Thyroid gland (tissue), 4 donors: ENCODE data around the gene TBCEL. TPM values are rescaled to one million over a fixed set of nuclear protein-coding genes. Genes with fewer than 3 reads are reported as not detected.

Source experiments
- DNase-seq, 2 donors: peaks; one replicate each; pipeline ENCODE4 v3.0.0-alpha.2; 2019
- H3K27ac ChIP-seq, 3 donors: fragments of 200-600 bp; sonication (generic); 1 replicate in 2 of 3; 2 replicates in 1 of 3; pipeline ENCODE4 v1.5.1; 2016 to 2019; ENCODE audit warnings: mild to moderate bottlenecking in 1 of 3, moderate library complexity in 1 of 3
- H3K27me3 ChIP-seq: fragments of 200-600 bp; sonication (generic); one replicate; pipeline ENCODE4 v1.5.1; 2019
- H3K36me3 ChIP-seq, 2 donors: fragments of 200-600 bp; sonication (generic); one replicate each; pipeline ENCODE4 v1.5.1; 2016 to 2019
- H3K4me1 ChIP-seq, 2 donors: fragments of 200-600 bp; sonication (generic); one replicate each; pipeline ENCODE4 v1.5.1; 2017 to 2019
- H3K4me3 ChIP-seq, 3 donors: fragments of 200-600 bp; sonication (generic); replicated peaks in 1 of 3; 1 replicate in 2 of 3; 2 replicates in 1 of 3; pipeline ENCODE4 v1.5.1; 2016; ENCODE audit warnings: mild to moderate bottlenecking in 1 of 3
- H3K9me3 ChIP-seq: fragments of 200-600 bp; sonication (generic); one replicate; pipeline ENCODE4 v1.5.1; 2017
- POLR2A ChIP-seq, 2 donors: fragments of 450-650 bp; IDR thresholded peaks; one replicate each; pipeline ENCODE4 v1.6.1; 2017; ENCODE audit warnings: antibody characterized with exemption in 2 of 2, mild to moderate bottlenecking in 2 of 2, moderate library complexity in 1 of 2
- WGBS, 2 donors: methylation state at CpG; one replicate each; pipeline ENCODE4 v1.1.5; 2017; 5-methylcytosine and 5-hydroxymethylcytosine counted together
- intact Hi-C: fragments of 100-400 bp; cut with DNase I; formaldehyde crosslinking; loops from one replicate; pipeline ENCODE4 v1.15.1; 2023
- total RNA-seq, 4 donors: library from RNA; depleted of rRNA; stranded (reverse); fragments of >200 nt; gene quantifications; one replicate each; pipeline ENCODE4 v1.2.3, GENCODE V29; 2016
- TF ChIP-seq, protein P1 (sequence below), 6 experiments: fragments of 200-600 bp in 3 of 6; fragments of 450-650 bp in 3 of 6; sonication (generic) in 3 of 6; IDR thresholded peaks; one replicate each; pipeline ENCODE4 v1.5.1; 2016 to 2019; ENCODE audit warnings: antibody characterized with exemption in 6 of 6, mild to moderate bottlenecking in 2 of 6, inconsistent platforms in 1 of 6, moderate library complexity in 1 of 6

TBCEL gene
- total RNA-seq, 4 donors from 2014 or later, result 32.3 to 89.4 (median 43.9) TPM

DNA sequence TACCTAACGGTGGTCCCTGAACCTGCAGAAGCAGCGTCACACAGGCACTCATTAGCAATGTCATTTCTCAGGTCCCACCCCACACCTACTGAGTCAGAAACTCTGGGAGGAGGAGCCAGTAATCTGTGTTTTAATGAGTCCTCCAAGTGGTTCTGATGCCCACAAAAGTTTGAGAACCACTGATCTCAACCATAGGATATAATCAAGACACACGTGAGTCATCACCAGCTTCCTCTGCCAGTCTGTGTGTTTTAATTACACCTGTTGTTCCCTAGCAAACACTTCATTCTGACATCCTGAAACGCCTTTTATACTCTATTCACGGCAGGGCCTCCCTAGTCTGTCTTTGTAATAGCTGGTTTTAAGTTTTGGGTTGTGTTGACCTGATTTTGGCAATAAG, 82.9 kb downstream of the TBCEL start:
- Histone ChIP-seq H3K4me3 (no peak overlapping the region), H3K27me3 (no peaks in the 10 kb centered on the region), H3K9me3 (no peaks in the 10 kb centered on the region), H3K36me3 (no peaks in the 10 kb centered on the region), H3K4me1 (no peaks in the 10 kb centered on the region), H3K27ac (no peak overlapping the region)
- DNase-seq, result no peak
- intact Hi-C loops, result no loop called here
- 84 to 90% methylated on average over 5 of the region's 5 CpGs for WGBS, 2 donors
- TF ChIP-seq, protein P1, sequence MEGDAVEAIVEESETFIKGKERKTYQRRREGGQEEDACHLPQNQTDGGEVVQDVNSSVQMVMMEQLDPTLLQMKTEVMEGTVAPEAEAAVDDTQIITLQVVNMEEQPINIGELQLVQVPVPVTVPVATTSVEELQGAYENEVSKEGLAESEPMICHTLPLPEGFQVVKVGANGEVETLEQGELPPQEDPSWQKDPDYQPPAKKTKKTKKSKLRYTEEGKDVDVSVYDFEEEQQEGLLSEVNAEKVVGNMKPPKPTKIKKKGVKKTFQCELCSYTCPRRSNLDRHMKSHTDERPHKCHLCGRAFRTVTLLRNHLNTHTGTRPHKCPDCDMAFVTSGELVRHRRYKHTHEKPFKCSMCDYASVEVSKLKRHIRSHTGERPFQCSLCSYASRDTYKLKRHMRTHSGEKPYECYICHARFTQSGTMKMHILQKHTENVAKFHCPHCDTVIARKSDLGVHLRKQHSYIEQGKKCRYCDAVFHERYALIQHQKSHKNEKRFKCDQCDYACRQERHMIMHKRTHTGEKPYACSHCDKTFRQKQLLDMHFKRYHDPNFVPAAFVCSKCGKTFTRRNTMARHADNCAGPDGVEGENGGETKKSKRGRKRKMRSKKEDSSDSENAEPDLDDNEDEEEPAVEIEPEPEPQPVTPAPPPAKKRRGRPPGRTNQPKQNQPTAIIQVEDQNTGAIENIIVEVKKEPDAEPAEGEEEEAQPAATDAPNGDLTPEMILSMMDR (IDR thresholded peaks at IDR 0.05), result no peak
- TF ChIP-seq POLR2A (IDR thresholded peaks at IDR 0.05), result no peak

DNA sequence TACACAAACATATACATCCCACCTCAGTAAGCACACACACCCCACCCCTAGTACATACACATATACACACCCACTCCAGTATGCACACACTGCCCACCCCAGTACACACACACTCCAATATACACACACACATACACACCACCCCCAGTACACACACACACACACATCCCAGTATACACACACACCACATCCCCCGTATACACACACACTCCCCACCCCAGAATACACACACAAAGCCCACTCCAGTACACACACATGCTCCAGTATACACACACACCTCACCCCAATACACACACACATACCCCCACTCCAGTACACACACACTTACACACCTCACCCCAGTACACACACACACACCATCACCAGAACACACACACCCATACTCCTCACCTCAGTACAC, 84.5 kb downstream of the TBCEL start:
- 68 to 93% methylated on average over 1 of the region's 1 CpG for WGBS, 2 donors
- H3K4me1 ChIP-seq, result no peaks in the 10 kb centered on the region
- intact Hi-C loops, result no loop called here
- H3K27ac ChIP-seq, result no peak overlapping the region
- H3K27me3 ChIP-seq, result no peaks in the 10 kb centered on the region
- H3K36me3 ChIP-seq, result no peaks in the 10 kb centered on the region
- no peaks in the 10 kb centered on the region for H3K9me3 ChIP-seq
- no peak overlapping the region for H3K4me3 ChIP-seq
- no peak for DNase-seq
- TF ChIP-seq POLR2A (IDR thresholded peaks at IDR 0.05), result no peak
- TF ChIP-seq, protein P1 (IDR thresholded peaks at IDR 0.05), result no peak

DNA sequence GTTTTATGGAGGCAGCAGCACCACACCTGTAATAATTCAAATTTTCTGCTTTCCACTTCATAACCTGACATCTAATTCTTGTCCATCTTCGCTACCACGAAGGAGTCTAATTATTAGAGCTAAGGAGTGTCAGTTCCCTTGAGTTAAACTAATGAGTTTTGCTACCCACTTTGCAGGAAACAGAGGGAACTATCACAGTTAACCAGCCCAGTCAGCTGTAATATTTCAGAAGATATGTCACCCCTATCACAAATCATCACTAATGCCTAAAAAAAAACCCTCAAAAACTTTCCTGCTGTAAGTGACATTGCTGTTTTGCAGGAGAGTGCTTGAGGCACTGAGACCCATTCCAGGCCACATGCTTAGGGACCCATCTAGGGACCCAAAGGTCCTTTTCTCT, 85.6 kb downstream of the TBCEL start:
- no peak for TF ChIP-seq POLR2A (IDR thresholded peaks at IDR 0.05)
- TF ChIP-seq, protein P1 (IDR thresholded peaks at IDR 0.05), result no peak
- 94 to 96% methylated on average over 2 of the region's 2 CpGs for WGBS, 2 donors
- DNase-seq, result no peak
- Histone ChIP-seq H3K4me3 (no peak overlapping the region), H3K9me3 (no peaks in the 10 kb centered on the region), H3K36me3 (no peaks in the 10 kb centered on the region), H3K27me3 (no peaks in the 10 kb centered on the region), H3K4me1 (no peaks in the 10 kb centered on the region), H3K27ac (no peak overlapping the region)
- intact Hi-C loops, result no loop called here

DNA sequence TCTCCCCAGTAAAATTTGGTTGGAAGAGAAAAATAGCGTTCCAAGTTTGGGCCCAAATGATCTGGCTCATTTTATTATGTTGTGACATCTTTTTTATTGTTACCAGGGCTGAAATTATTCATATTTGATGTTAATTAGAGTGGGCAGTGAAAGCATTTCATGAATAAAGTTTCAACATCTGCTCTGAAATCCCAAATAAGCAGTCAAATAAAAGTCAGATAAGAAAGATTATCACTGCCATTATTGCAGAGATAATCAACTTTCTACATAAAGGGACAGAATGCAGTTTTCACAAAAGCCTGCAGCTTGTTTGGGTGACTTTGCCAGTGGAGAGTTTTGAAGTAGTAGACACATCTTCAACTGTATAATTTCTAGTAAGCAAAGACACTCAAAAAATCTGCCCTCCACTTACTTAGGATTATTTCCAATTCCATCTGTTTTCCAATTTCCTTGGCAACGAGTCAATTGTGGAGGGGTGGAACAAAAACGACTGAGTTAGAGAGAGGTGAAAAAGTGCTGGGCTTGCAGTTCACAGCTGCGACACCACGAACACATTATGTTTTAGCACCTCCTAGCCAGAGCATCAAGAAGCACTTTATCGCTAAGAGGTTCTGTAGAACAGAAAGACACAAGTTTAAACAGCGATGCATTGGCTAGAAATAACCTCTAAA, 86.1 kb downstream of the TBCEL start:
- TF ChIP-seq, protein P1 (IDR thresholded peaks at IDR 0.05), result no peak
- TF ChIP-seq POLR2A (IDR thresholded peaks at IDR 0.05), result no peak
- H3K4me1 ChIP-seq, result no peaks in the 10 kb centered on the region
- intact Hi-C loops, result no loop called here

DNA sequence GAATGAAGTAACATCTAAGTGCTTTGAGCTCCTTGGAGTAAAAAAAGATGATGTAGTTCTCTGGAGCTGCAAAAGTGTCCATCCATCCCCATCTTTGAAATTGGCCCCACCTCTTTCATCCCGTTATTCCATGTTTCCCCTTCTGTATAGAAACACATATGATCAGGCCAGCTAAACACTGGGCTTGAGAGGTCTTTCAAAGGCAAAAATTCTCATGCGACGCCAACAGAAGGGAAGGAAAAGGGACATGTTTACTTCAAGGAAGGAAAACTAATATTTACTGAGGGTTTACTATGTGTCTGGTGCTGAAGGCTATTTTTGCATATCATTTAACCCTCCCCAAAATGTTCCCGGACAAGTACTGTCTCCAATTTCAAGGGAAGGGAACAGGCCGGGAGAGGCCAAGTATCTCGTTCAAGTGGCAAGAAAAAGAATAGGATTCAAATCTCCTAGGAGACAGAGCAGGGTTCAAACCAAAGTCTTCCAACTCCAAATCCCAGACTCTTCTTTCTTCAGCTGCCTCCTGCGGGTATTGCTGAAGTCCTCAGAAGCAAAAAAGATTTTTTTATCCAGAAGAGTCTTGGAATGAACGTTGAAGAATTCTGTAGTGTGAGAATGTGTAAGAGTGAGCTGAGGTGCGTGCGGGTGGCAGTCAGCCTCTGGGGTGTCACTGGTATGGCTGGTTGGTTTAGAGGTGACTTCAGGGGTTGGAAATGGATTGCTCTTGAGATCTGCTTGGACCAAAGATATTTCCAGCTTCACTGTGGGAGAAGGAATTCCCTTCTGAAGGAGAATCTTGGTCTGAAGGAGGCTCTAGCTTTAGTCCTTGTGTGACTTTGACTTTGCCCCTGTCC, 87.2 kb downstream of the TBCEL start:
- Histone ChIP-seq H3K4me3 (no peak overlapping the region), H3K9me3 (no peaks in the 10 kb centered on the region), H3K27ac (no peak overlapping the region), H3K27me3 (no peaks in the 10 kb centered on the region), H3K4me1 (no peaks in the 10 kb centered on the region), H3K36me3 (no peaks in the 10 kb centered on the region)
- WGBS, 2 donors, result 65 to 68% methylated on average over 10 of the region's 10 CpGs
- no peak for TF ChIP-seq POLR2A (IDR thresholded peaks at IDR 0.05)
- TF ChIP-seq, protein P1 (IDR thresholded peaks at IDR 0.05), result no peak
- no peak for DNase-seq
- intact Hi-C loops, result no loop called here

More for the DNA sequence above, 86.1 kb downstream of the TBCEL start:
- H3K4me3 ChIP-seq, result no peak overlapping the region
- H3K27me3 ChIP-seq, result no peaks in the 10 kb centered on the region
- 67 to 72% methylated on average over 7 of the region's 7 CpGs for WGBS, 2 donors
- no peak overlapping the region for H3K27ac ChIP-seq
- no peak for DNase-seq
- no peaks in the 10 kb centered on the region for H3K9me3 ChIP-seq
- no peaks in the 10 kb centered on the region for H3K36me3 ChIP-seq
